BJ (cell line): Measurements from ENCODE around the gene RBM26. TPM values are rescaled to one million over a fixed set of nuclear protein-coding genes. Genes with fewer than 3 reads are reported as not detected.

ENCODE experiments used
- CTCF ChIA-PET: fragments of 350-600 bp; formaldehyde crosslinking; extraction: SDS; loops from one replicate; lab custom pipeline; 2021; ENCODE audit warnings: antibody characterized with exemption, inconsistent platforms; lab: Yijun Ruan, JAX
- POLR2A ChIA-PET: fragments of 300-600 bp; sonication (Branson Sonifier 250); formaldehyde crosslinking; extraction: SDS; loops from one replicate; lab custom pipeline; 2021; ENCODE audit warnings: antibody characterized with exemption; lab: Charles Lee
- DNase-seq: peaks from one replicate; pipeline ENCODE4 v3.0.0-alpha.2; 2011; ENCODE audit warnings: low read depth
- H3K27me3 ChIP-seq: 2 replicates; pipeline ENCODE4 v1.6.0; 2011; ENCODE audit warnings: low read length; ENCODE audit not compliant: control insufficient read depth, insufficient read depth
- H3K36me3 ChIP-seq: 2 replicates; pipeline ENCODE4 v1.5.1; 2011; ENCODE audit warnings: low read length; ENCODE audit not compliant: control insufficient read depth, insufficient read depth
- H3K4me3 ChIP-seq: 2 replicates; pipeline ENCODE4 v1.5.1; 2011; ENCODE audit warnings: low read depth, mild to moderate bottlenecking, control low read depth, low read length
- CTCF ChIP-seq: IDR thresholded peaks from 2 replicates; pipeline ENCODE4 v1.5.1; 2011; ENCODE audit warnings: low read depth, mild to moderate bottlenecking, control low read depth, inconsistent platforms, low read length, moderate library complexity; ENCODE audit not compliant: insufficient read depth
- polyA plus RNA-seq: library from polyadenylated mRNA; depleted of rRNA; stranded (reverse); fragments of >200 nt; gene quantifications from 2 replicates; pipeline ENCODE4 v1.2.3, GENCODE V29; 2011

The RBM26 gene
- polyA plus RNA-seq, 1 experiment = 7.9 TPM

DNA sequence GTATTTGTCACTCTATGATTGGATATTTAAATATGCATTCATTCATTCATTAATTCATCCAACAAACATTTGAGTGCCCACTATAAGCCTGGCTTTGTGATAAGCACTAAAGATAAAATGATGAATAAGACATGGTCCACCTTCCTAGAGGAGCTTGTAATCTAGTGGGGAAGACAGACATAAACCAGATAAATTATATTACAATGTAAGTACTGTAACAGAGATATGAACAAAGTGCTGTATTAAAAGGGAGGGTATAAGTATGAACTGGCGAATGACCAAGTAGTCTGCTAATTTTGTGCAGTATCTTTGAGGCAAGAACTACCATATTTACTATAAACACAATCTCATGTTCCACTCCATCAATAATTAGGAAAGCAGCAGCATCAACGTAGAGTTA, 88.2 kb downstream of the RBM26 start:
- H3K36me3 ChIP-seq = 0 out of 2 replicates have a peak, but pooled peaks cover 1% of the 10 kb centered on the region
- H3K27me3 ChIP-seq = no peaks in the 10 kb centered on the region
- DNase-seq = no peak
- POLR2A ChIA-PET = no interaction called here
- no peak for TF ChIP-seq CTCF
- CTCF ChIA-PET = no interaction called here
- H3K4me3 ChIP-seq = no peak overlapping the region

- no peaks in the 10 kb centered on the region for H3K27me3 ChIP-seq
- POLR2A ChIA-PET = no interaction called here
- H3K4me3 ChIP-seq = no peak overlapping the region
- no peak for TF ChIP-seq CTCF
- DNase-seq = no peak
- CTCF ChIA-PET = no interaction called here
- H3K36me3 ChIP-seq = no peaks in the 10 kb centered on the region
Observed at GRCh38 chr13:79314652-79315051, 91.4 kb downstream of the RBM26 start.

- Histone ChIP-seq H3K36me3 (no peaks in the 10 kb centered on the region), H3K4me3 (no peak overlapping the region), H3K27me3 (no peaks in the 10 kb centered on the region)
- ChIA-PET POLR2A (no interaction called here), CTCF (no interaction called here)
- TF ChIP-seq CTCF = no peak
- DNase-seq = no peak
Observed at GRCh38 chr13:79312340-79312855, 93.7 kb downstream of the RBM26 start.

- H3K36me3 ChIP-seq = no peaks in the 10 kb centered on the region
- no peak overlapping the region for H3K4me3 ChIP-seq
- ChIA-PET CTCF (no interaction called here), POLR2A (no interaction called here)
- H3K27me3 ChIP-seq = no peaks in the 10 kb centered on the region
- no peak for TF ChIP-seq CTCF
- DNase-seq = no peak
Observed at GRCh38 chr13:79311386-79311785, 94.7 kb downstream of the RBM26 start.

DNA sequence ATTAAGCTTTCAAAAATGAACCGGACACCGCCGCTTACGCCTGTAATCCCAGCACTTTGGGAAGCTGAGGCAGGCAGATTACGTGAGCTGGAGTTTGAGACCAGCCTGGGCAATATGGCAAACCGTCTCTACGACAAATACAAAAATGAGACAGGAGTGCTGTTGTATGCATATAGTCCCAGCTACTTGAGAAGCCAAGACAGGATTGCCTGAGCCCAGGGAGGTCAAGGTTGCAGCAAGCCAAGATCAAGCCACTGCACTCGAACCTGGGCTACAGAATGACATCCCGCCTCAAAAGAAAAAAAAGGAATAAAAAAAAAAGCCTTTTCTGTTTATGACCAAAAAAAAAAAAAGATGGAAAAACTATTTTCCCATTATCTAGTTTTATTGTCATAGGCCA, 96.4 kb downstream of the RBM26 start:
- no peak for DNase-seq
- no peak overlapping the region for H3K4me3 ChIP-seq
- no peak for TF ChIP-seq CTCF
- no peaks in the 10 kb centered on the region for H3K36me3 ChIP-seq
- H3K27me3 ChIP-seq = no peaks in the 10 kb centered on the region
- ChIA-PET CTCF (no interaction called here), POLR2A (no interaction called here)
